Measurements from ENCODE around the gene RABGAP1L.

Gene RABGAP1L

GRCh38 chr1:174274884-174275283 is 115.6 kb downstream of the RABGAP1L start:
- no peak for TF ChIP-seq EZH2phosphoT487 (IDR thresholded peaks at IDR 0.05; ENCODE audit: low read depth)
- no peak for TF ChIP-seq CTCF (IDR thresholded peaks at IDR 0.05; ENCODE audit: low read depth, low read length)
- no peaks in the 10 kb centered on the region for H3K9me3 ChIP-seq (ENCODE audit: insufficient read depth, low read length)
- H3K27ac ChIP-seq (ENCODE audit: low read length) = no peak overlapping the region
- no peaks in the 10 kb centered on the region for H4K20me1 ChIP-seq (ENCODE audit: insufficient read depth, low read length)
- H3K36me3 ChIP-seq (replicated peaks; ENCODE audit: low read depth, low read length) = no peaks in the 10 kb centered on the region
- H3K27me3 ChIP-seq (ENCODE audit: low read depth, low read length) = no peaks in the 10 kb centered on the region
- H2AFZ ChIP-seq (ENCODE audit: low read depth, low read length) = no peak overlapping the region
- no peaks in the 10 kb centered on the region for H3K79me2 ChIP-seq (ENCODE audit: low read length)
- no peaks in the 10 kb centered on the region for H3K4me1 ChIP-seq (ENCODE audit: low read length)
- no peak overlapping the region for H3K9ac ChIP-seq (ENCODE audit: low read length)
- H3K4me3 ChIP-seq (ENCODE audit: low read length) = no peak overlapping the region
- no peak overlapping the region for H3K4me2 ChIP-seq (ENCODE audit: low read length)

- Histone ChIP-seq H3K4me1 (ENCODE audit: low read length) (no peaks in the 10 kb centered on the region), H4K20me1 (ENCODE audit: insufficient read depth, low read length) (no peaks in the 10 kb centered on the region), H3K9ac (ENCODE audit: low read length) (no peak overlapping the region), H3K9me3 (ENCODE audit: insufficient read depth, low read length) (no peaks in the 10 kb centered on the region), H3K79me2 (ENCODE audit: low read length) (no peaks in the 10 kb centered on the region), H3K4me2 (ENCODE audit: low read length) (no peak overlapping the region), H3K4me3 (ENCODE audit: low read length) (no peak overlapping the region), H3K27ac (ENCODE audit: low read length) (no peak overlapping the region), H3K36me3 (replicated peaks; ENCODE audit: low read depth, low read length) (peaks cover 2% of the 10 kb centered on the region), H2AFZ (ENCODE audit: low read depth, low read length) (no peak overlapping the region), H3K27me3 (ENCODE audit: low read depth, low read length) (no peaks in the 10 kb centered on the region)
- TF ChIP-seq EZH2phosphoT487 (IDR thresholded peaks at IDR 0.05; ENCODE audit: low read depth) (no peak), CTCF (IDR thresholded peaks at IDR 0.05; ENCODE audit: low read depth, low read length) (no peak)
Measured at GRCh38 chr1:174276087-174276486, 116.8 kb downstream of the RABGAP1L start.

GRCh38 chr1:174284052-174284451 is 124.7 kb downstream of the RABGAP1L start:
- Histone ChIP-seq H4K20me1 (ENCODE audit: insufficient read depth, low read length) (no peaks in the 10 kb centered on the region), H3K79me2 (ENCODE audit: low read length) (no peaks in the 10 kb centered on the region), H3K9me3 (ENCODE audit: insufficient read depth, low read length) (no peaks in the 10 kb centered on the region), H3K4me1 (ENCODE audit: low read length) (no peaks in the 10 kb centered on the region), H2AFZ (ENCODE audit: low read depth, low read length) (no peak overlapping the region), H3K27ac (ENCODE audit: low read length) (no peak overlapping the region), H3K9ac (ENCODE audit: low read length) (no peak overlapping the region), H3K27me3 (ENCODE audit: low read depth, low read length) (no peaks in the 10 kb centered on the region), H3K4me2 (ENCODE audit: low read length) (no peak overlapping the region), H3K4me3 (ENCODE audit: low read length) (no peak overlapping the region), H3K36me3 (replicated peaks; ENCODE audit: low read depth, low read length) (peaks cover 20% of the 10 kb centered on the region)
- TF ChIP-seq CTCF (IDR thresholded peaks at IDR 0.05; ENCODE audit: low read depth, low read length) = no peak
- no peak for TF ChIP-seq EZH2phosphoT487 (IDR thresholded peaks at IDR 0.05; ENCODE audit: low read depth)

- Histone ChIP-seq H3K9ac (ENCODE audit: low read length) (no peak overlapping the region), H3K4me2 (ENCODE audit: low read length) (no peak overlapping the region)
- no peak for TF ChIP-seq CTCF (IDR thresholded peaks at IDR 0.05; ENCODE audit: low read depth, low read length)
- no peak for TF ChIP-seq EZH2phosphoT487 (IDR thresholded peaks at IDR 0.05; ENCODE audit: low read depth)
Measured at GRCh38 chr1:174286042-174286441, 126.7 kb downstream of the RABGAP1L start.

More at GRCh38 chr1:174286042-174286441, 126.7 kb downstream of the RABGAP1L start:
- H2AFZ ChIP-seq (ENCODE audit: low read depth, low read length) = no peak overlapping the region
- H3K9me3 ChIP-seq (ENCODE audit: insufficient read depth, low read length) = no peaks in the 10 kb centered on the region
- peaks cover 34% of the 10 kb centered on the region for H3K36me3 ChIP-seq (replicated peaks; ENCODE audit: low read depth, low read length)
- H3K79me2 ChIP-seq (ENCODE audit: low read length) = no peaks in the 10 kb centered on the region
- H3K27ac ChIP-seq (ENCODE audit: low read length) = no peak overlapping the region
- no peaks in the 10 kb centered on the region for H3K27me3 ChIP-seq (ENCODE audit: low read depth, low read length)
- H3K4me1 ChIP-seq (ENCODE audit: low read length) = no peaks in the 10 kb centered on the region
- no peak overlapping the region for H3K4me3 ChIP-seq (ENCODE audit: low read length)
- H4K20me1 ChIP-seq (ENCODE audit: insufficient read depth, low read length) = no peaks in the 10 kb centered on the region
